ENCODE data around the gene MICU1.
"Not testable (repeated sequence)": the region's sequence is repeated elsewhere in the genome, so short reads cannot be mapped to it uniquely, and the experiment has no call there.

MICU1 gene

GRCh38 chr10:72557362-72557761 is 68.5 kb downstream of the MICU1 start:
- H3K27me3 ChIP-seq (replicated peaks; ENCODE audit: control insufficient read depth, insufficient read depth, low read length): no peaks in the 10 kb centered on the region
- no peak for DNase-seq (ENCODE audit: extremely low read depth, insufficient read length)
- no peaks in the 10 kb centered on the region for H3K36me3 ChIP-seq (ENCODE audit: control insufficient read depth, insufficient read depth, low read length)
- H3K4me3 ChIP-seq (replicated peaks; ENCODE audit: low read depth, low read length): no peak overlapping the region
- TF ChIP-seq CTCF (IDR thresholded peaks at IDR 0.05; ENCODE audit: insufficient read depth, low read length, poor library complexity, severe bottlenecking): no peak

- no peak overlapping the region for H3K4me3 ChIP-seq (replicated peaks; ENCODE audit: low read depth, low read length)
- TF ChIP-seq CTCF (IDR thresholded peaks at IDR 0.05; ENCODE audit: insufficient read depth, low read length, poor library complexity, severe bottlenecking): no peak
- no peak for DNase-seq (ENCODE audit: extremely low read depth, insufficient read length)
- H3K27me3 ChIP-seq (replicated peaks; ENCODE audit: control insufficient read depth, insufficient read depth, low read length): no peaks in the 10 kb centered on the region
- H3K36me3 ChIP-seq (ENCODE audit: control insufficient read depth, insufficient read depth, low read length): no peaks in the 10 kb centered on the region
Measured at GRCh38 chr10:72552857-72553256, 73.0 kb downstream of the MICU1 start.

- DNase-seq (ENCODE audit: extremely low read depth, insufficient read length): peak; percentile 26
- H3K36me3 ChIP-seq (ENCODE audit: control insufficient read depth, insufficient read depth, low read length): no peaks in the 10 kb centered on the region
- H3K4me3 ChIP-seq (replicated peaks; ENCODE audit: low read depth, low read length): no peak overlapping the region
- TF ChIP-seq CTCF (IDR thresholded peaks at IDR 0.05; ENCODE audit: insufficient read depth, low read length, poor library complexity, severe bottlenecking): no peak
- H3K27me3 ChIP-seq (replicated peaks; ENCODE audit: control insufficient read depth, insufficient read depth, low read length): no peaks in the 10 kb centered on the region
Measured at GRCh38 chr10:72550239-72550638, 75.6 kb downstream of the MICU1 start.

GRCh38 chr10:72545546-72545945 is 80.3 kb downstream of the MICU1 start:
- DNase-seq (ENCODE audit: extremely low read depth, insufficient read length): no peak
- H3K27me3 ChIP-seq (replicated peaks; ENCODE audit: control insufficient read depth, insufficient read depth, low read length): no peaks in the 10 kb centered on the region
- no peak overlapping the region for H3K4me3 ChIP-seq (replicated peaks; ENCODE audit: low read depth, low read length)
- TF ChIP-seq CTCF (IDR thresholded peaks at IDR 0.05; ENCODE audit: insufficient read depth, low read length, poor library complexity, severe bottlenecking): no peak
- H3K36me3 ChIP-seq (ENCODE audit: control insufficient read depth, insufficient read depth, low read length): no peaks in the 10 kb centered on the region; the same call in 1 of the 2 replicates

GRCh38 chr10:72543855-72544254 is 82.0 kb downstream of the MICU1 start:
- not testable (repeated sequence) for H3K27me3 ChIP-seq (replicated peaks; ENCODE audit: control insufficient read depth, insufficient read depth, low read length); DNase-seq (ENCODE audit: extremely low read depth, insufficient read length); H3K36me3 ChIP-seq (ENCODE audit: control insufficient read depth, insufficient read depth, low read length)

GRCh38 chr10:72542396-72542815 is 83.5 kb downstream of the MICU1 start:
- no peak for TF ChIP-seq CTCF (IDR thresholded peaks at IDR 0.05; ENCODE audit: insufficient read depth, low read length, poor library complexity, severe bottlenecking)
- no peak for DNase-seq (ENCODE audit: extremely low read depth, insufficient read length)
- no peaks in the 10 kb centered on the region for H3K27me3 ChIP-seq (replicated peaks; ENCODE audit: control insufficient read depth, insufficient read depth, low read length)
- no peaks in the 10 kb centered on the region; the same call in 1 of the 2 replicates for H3K36me3 ChIP-seq (ENCODE audit: control insufficient read depth, insufficient read depth, low read length)
- no peak overlapping the region for H3K4me3 ChIP-seq (replicated peaks; ENCODE audit: low read depth, low read length)

More at GRCh38 chr10:72543855-72544254, 82.0 kb downstream of the MICU1 start:
- H3K4me3 ChIP-seq (replicated peaks; ENCODE audit: low read depth, low read length): not testable (repeated sequence)

Data from GM06990 (cell line).